WTC11 (cell line): ENCODE data around the gene EPHA4. TPM values are rescaled to one million over a fixed set of nuclear protein-coding genes. Genes with fewer than 3 reads are reported as not detected.

ENCODE experiments used
- ATAC-seq: fragments of 200-7000 bp; cut with Tn5 transposase; 2 replicates; pipeline ENCODE4 v1.10.0; 2021; ENCODE audit warnings: mild to moderate bottlenecking, moderate library complexity
- CTCF ChIA-PET: fragments of 300-600 bp; sonication (Branson Sonifier 250); formaldehyde crosslinking; loops from one replicate; lab custom pipeline; 2021; ENCODE audit warnings: antibody characterized with exemption; lab: Charles Lee
- POLR2A ChIA-PET: fragments of 350-600 bp; sonication (Branson Sonifier 250); formaldehyde crosslinking; loops from one replicate; lab custom pipeline; 2021; ENCODE audit warnings: antibody characterized with exemption; lab: Charles Lee
- DNase-seq: peaks from one replicate; pipeline ENCODE4 v3.0.0; 2021; ENCODE audit warnings: low spot score
- H3K27ac Mint-ChIP-seq: 2 replicates; pipeline ENCODE4 v1.8.0; 2021; ENCODE audit warnings: mixed read lengths
- H3K27me3 Mint-ChIP-seq: 2 replicates; pipeline ENCODE4 v1.8.0; 2021; ENCODE audit warnings: low read depth, mild to moderate bottlenecking, moderate library complexity, mixed read lengths
- H3K36me3 Mint-ChIP-seq: 2 replicates; pipeline ENCODE4 v1.8.0; 2021; ENCODE audit warnings: mixed read lengths
- H3K4me1 Mint-ChIP-seq: 2 replicates; pipeline ENCODE4 v1.8.0; 2022; ENCODE audit warnings: mixed read lengths
- H3K4me3 Mint-ChIP-seq: 2 replicates; pipeline ENCODE4 v1.8.0; 2021; ENCODE audit warnings: mild to moderate bottlenecking, moderate library complexity, mixed read lengths
- H3K9me3 Mint-ChIP-seq: 2 replicates; pipeline ENCODE4 v1.8.0; 2021; ENCODE audit warnings: mixed read lengths
- ELF4 ChIP-seq: sonication (generic); formaldehyde crosslinking; IDR thresholded peaks from 2 replicates; pipeline ENCODE4 v1.8.1; 2022; ENCODE audit warnings: low read depth, mild to moderate bottlenecking, moderate library complexity, missing genetic modification reagents
- FOXJ3 ChIP-seq: sonication (generic); formaldehyde crosslinking; IDR thresholded peaks from 2 replicates; pipeline ENCODE4 v1.9.0; 2021; ENCODE audit warnings: missing genetic modification reagents, mild to moderate bottlenecking, borderline replicate concordance
- GTF2I ChIP-seq: fragments of 250-450 bp; sonication (Bioruptor Pico); conservative IDR thresholded peaks from 2 replicates; pipeline ENCODE4 v1.4.0; 2021; ENCODE audit warnings: mild to moderate bottlenecking
- JUN ChIP-seq: sonication (generic); formaldehyde crosslinking; IDR thresholded peaks from 2 replicates; pipeline ENCODE4 v1.8.0; 2023; ENCODE audit warnings: mild to moderate bottlenecking, missing genetic modification reagents
- MYBL2 ChIP-seq: sonication (generic); formaldehyde crosslinking; IDR thresholded peaks from 2 replicates; pipeline ENCODE4 v1.8.1; 2023; ENCODE audit warnings: mild to moderate bottlenecking, moderate library complexity, missing genetic modification reagents
- NR1H2 ChIP-seq: sonication (generic); formaldehyde crosslinking; IDR thresholded peaks from 2 replicates; pipeline ENCODE4 v1.9.0; 2021; ENCODE audit warnings: mild to moderate bottlenecking, moderate library complexity, missing genetic modification reagents
- NR2C2 ChIP-seq: sonication (generic); formaldehyde crosslinking; IDR thresholded peaks from 2 replicates; pipeline ENCODE4 v1.8.0; 2022; ENCODE audit warnings: mild to moderate bottlenecking, missing genetic modification reagents
- NR3C1 ChIP-seq: sonication (generic); formaldehyde crosslinking; conservative IDR thresholded peaks from 2 replicates; pipeline ENCODE4 v1.8.1; 2023; ENCODE audit warnings: low read depth, mild to moderate bottlenecking, missing genetic modification reagents
- OVOL2 ChIP-seq: fragments of 250-450 bp; sonication (Bioruptor Pico); IDR thresholded peaks from 2 replicates; pipeline ENCODE4 v1.9.0; 2021; ENCODE audit warnings: mild to moderate bottlenecking, borderline replicate concordance
- RELA ChIP-seq: sonication (generic); formaldehyde crosslinking; IDR thresholded peaks from 2 replicates; pipeline ENCODE4 v1.8.1; 2022; ENCODE audit warnings: missing genetic modification reagents, mild to moderate bottlenecking, borderline replicate concordance
- SMAD3 ChIP-seq: sonication (generic); formaldehyde crosslinking; IDR thresholded peaks from 2 replicates; pipeline ENCODE4 v1.8.0; 2022; ENCODE audit warnings: missing genetic modification reagents, mild to moderate bottlenecking, borderline replicate concordance
- SP1 ChIP-seq: sonication (generic); formaldehyde crosslinking; conservative IDR thresholded peaks from 2 replicates; pipeline ENCODE4 v1.8.1; 2022; ENCODE audit warnings: missing genetic modification reagents
- ZMAT4 ChIP-seq: fragments of 250-450 bp; sonication (Bioruptor Pico); IDR thresholded peaks from 2 replicates; pipeline ENCODE4 v1.9.0; 2021; ENCODE audit warnings: mild to moderate bottlenecking
- ZNF263 ChIP-seq: sonication (generic); formaldehyde crosslinking; IDR thresholded peaks from 2 replicates; pipeline ENCODE4 v1.8.1; 2022; ENCODE audit warnings: low read depth, mild to moderate bottlenecking, moderate library complexity, missing genetic modification reagents
- ZNF281 ChIP-seq: sonication (generic); formaldehyde crosslinking; IDR thresholded peaks from 2 replicates; pipeline ENCODE4 v1.8.0; 2023; ENCODE audit warnings: mild to moderate bottlenecking, missing genetic modification reagents
- ZNF396 ChIP-seq: fragments of 250-450 bp; sonication (Bioruptor Pico); IDR thresholded peaks from 2 replicates; pipeline ENCODE4 v1.8.0; 2021; ENCODE audit warnings: mild to moderate bottlenecking, moderate library complexity, borderline replicate concordance
- ZNF532 ChIP-seq: fragments of 250-450 bp; sonication (Bioruptor Pico); IDR thresholded peaks from 2 replicates; pipeline ENCODE4 v1.9.0; 2021; ENCODE audit warnings: mild to moderate bottlenecking, borderline replicate concordance
- total RNA-seq: library from RNA; stranded (reverse); gene quantifications from 3 replicates; pipeline ENCODE4 v1.2.3, GENCODE V29; 2021
- TF ChIP-seq, protein P1 (sequence below): sonication (generic); formaldehyde crosslinking; IDR thresholded peaks from 2 replicates; pipeline ENCODE4 v1.8.0; 2023; ENCODE audit warnings: missing genetic modification reagents, mild to moderate bottlenecking, borderline replicate concordance

The EPHA4 gene
- total RNA-seq, 1 experiment from 2014 or later = 11.0 TPM

DNA sequence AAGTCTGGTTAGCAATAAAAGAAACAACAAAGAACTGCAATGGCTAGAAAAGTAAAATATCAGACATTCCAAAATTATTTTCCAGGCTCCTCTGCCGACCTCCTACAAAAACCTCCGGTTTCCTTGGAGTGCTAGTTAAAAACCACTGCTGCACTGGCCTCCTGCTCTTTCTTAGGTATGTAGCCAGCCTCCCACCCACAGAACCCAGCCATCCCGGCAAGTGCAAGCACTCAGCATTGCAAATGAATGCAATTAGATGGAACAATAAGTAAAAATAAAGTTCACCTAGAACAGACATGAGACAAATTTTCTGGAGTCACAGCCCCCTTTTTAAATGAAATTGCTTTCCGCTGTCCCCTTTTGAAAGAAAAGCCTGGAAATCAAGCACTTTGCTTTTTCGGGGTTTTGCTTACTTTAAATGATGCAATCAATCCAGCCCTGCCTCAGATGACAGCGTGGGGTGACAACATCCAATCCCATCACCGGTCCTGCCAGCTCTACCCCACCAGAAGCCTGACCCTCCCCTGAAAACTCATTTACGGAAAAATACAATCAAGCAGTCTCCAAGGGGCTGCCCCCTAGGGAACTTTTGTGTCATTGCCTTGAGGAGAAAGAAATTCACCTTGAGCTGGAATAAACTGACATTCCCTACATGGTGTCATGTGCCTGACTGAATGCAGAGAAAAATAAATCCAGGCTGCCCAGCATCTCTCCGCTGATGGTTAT lies 199.8 kb downstream of the EPHA4 start:
- no peaks in the 10 kb centered on the region for H3K27me3 Mint-ChIP-seq
- H3K4me1 Mint-ChIP-seq = peaks cover 29% of the 10 kb centered on the region
- POLR2A ChIA-PET = no interaction called here
- DNase-seq (peak; percentile 62), ATAC-seq (peak; percentile 96)
- H3K9me3 Mint-ChIP-seq = no peaks in the 10 kb centered on the region; the same call in 1 of the 2 replicates
- H3K4me3 Mint-ChIP-seq = peak overlapping the region; percentile 56
- peak overlapping the region; percentile 90 for H3K27ac Mint-ChIP-seq
- no peaks in the 10 kb centered on the region for H3K36me3 Mint-ChIP-seq
- TF ChIP-seq ZNF396 (CRISPR knock-in tag) = no peak
- TF ChIP-seq, protein P1, sequence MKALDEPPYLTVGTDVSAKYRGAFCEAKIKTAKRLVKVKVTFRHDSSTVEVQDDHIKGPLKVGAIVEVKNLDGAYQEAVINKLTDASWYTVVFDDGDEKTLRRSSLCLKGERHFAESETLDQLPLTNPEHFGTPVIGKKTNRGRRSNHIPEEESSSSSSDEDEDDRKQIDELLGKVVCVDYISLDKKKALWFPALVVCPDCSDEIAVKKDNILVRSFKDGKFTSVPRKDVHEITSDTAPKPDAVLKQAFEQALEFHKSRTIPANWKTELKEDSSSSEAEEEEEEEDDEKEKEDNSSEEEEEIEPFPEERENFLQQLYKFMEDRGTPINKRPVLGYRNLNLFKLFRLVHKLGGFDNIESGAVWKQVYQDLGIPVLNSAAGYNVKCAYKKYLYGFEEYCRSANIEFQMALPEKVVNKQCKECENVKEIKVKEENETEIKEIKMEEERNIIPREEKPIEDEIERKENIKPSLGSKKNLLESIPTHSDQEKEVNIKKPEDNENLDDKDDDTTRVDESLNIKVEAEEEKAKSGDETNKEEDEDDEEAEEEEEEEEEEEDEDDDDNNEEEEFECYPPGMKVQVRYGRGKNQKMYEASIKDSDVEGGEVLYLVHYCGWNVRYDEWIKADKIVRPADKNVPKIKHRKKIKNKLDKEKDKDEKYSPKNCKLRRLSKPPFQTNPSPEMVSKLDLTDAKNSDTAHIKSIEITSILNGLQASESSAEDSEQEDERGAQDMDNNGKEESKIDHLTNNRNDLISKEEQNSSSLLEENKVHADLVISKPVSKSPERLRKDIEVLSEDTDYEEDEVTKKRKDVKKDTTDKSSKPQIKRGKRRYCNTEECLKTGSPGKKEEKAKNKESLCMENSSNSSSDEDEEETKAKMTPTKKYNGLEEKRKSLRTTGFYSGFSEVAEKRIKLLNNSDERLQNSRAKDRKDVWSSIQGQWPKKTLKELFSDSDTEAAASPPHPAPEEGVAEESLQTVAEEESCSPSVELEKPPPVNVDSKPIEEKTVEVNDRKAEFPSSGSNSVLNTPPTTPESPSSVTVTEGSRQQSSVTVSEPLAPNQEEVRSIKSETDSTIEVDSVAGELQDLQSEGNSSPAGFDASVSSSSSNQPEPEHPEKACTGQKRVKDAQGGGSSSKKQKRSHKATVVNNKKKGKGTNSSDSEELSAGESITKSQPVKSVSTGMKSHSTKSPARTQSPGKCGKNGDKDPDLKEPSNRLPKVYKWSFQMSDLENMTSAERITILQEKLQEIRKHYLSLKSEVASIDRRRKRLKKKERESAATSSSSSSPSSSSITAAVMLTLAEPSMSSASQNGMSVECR (CRISPR knock-in tag) = no peak
- no peak for TF ChIP-seq NR2C2
- no peak for TF ChIP-seq SMAD3
- TF ChIP-seq ZNF532 (CRISPR knock-in tag) = no peak
- TF ChIP-seq NR3C1 = no peak
- TF ChIP-seq ZMAT4 (CRISPR knock-in tag) = no peak
- TF ChIP-seq ZNF281 = no peak
- TF ChIP-seq, all 79 proteins: peak for 0
- CTCF ChIA-PET = interaction anchor here (0.7 to 2.7 kb wide), 14 partner anchors 11 to 912 kb away, joined by 3 to 17 read pairs (median 5); no protein-coding TSS in a partner anchor

DNA sequence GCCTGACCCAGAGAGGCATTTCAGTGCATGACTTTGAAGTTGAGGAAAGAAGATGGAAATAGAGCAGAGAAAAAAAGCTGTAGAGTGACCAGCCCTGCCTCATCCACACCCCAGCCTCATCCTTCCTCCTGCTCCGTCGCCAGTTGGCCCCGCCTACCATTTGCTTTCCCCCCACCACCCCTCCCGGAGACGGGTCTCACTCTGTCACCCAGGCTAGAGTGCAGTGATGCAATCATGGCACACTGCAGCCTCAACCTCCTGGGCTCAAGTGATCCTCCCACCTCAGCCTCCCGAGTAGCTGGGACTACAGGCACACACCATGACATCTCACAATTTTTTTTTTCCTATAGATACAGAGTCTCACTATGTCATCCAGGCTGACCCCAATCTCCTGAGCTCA lies 200.8 kb downstream of the EPHA4 start:
- CTCF ChIA-PET = interaction anchor here (1.7 to 2.7 kb wide), 2 partner anchors 202 to 911 kb away, joined by 5 to 17 read pairs; no protein-coding TSS in a partner anchor
- no peak for DNase-seq
- ATAC-seq = no peak
- Mint-ChIP-seq H3K36me3 (no peaks in the 10 kb centered on the region), H3K9me3 (no peaks in the 10 kb centered on the region; the same call in 1 of the 2 replicates), H3K4me3 (no peak overlapping the region), H3K27ac (no peak overlapping the region), H3K4me1 (peaks cover 29% of the 10 kb centered on the region), H3K27me3 (no peaks in the 10 kb centered on the region)
- POLR2A ChIA-PET = no interaction called here
- no peak for TF ChIP-seq FOXJ3
- no peak for TF ChIP-seq OVOL2 (CRISPR knock-in tag)
- no peak for TF ChIP-seq SP1
- TF ChIP-seq MYBL2 (CRISPR knock-in tag) = no peak
- TF ChIP-seq ZNF281 = no peak
- TF ChIP-seq JUN (CRISPR knock-in tag) = no peak
- TF ChIP-seq ELF4 = no peak
- TF ChIP-seq ZNF396 (CRISPR knock-in tag) = no peak
- no peak for TF ChIP-seq NR1H2
- no peak for TF ChIP-seq RELA (CRISPR knock-in tag)
- no peak for TF ChIP-seq GTF2I (CRISPR knock-in tag)
- TF ChIP-seq ZNF263 (CRISPR knock-in tag) = no peak
